Astrocyte (in vitro differentiated cells and primary cell): ENCODE results near the gene LMX1A. TPM values are rescaled to one million over a fixed set of nuclear protein-coding genes. Genes with fewer than 3 reads are reported as not detected.
A peak's percentile ranks its signal among the peaks of the same experiment; 100 is the strongest.

Experiments
- DNase-seq: peaks from one replicate; pipeline ENCODE4 v3.0.0-alpha.2; 2010; ENCODE audit warnings: low read depth
- FAIRE-seq: peaks from 2 replicates; lab custom pipeline; 2011; peaks lifted over from hg19 to GRCh38; lab: Jason Lieb, UNC
- H2AFZ ChIP-seq: 2 replicates; pipeline ENCODE4 v1.6.0; 2012; ENCODE audit warnings: low read depth, low read length, inconsistent platforms
- H3K27ac ChIP-seq: 2 replicates; pipeline ENCODE4 v1.5.1; 2011; ENCODE audit warnings: low read depth, low read length, inconsistent platforms
- H3K27me3 ChIP-seq: 2 replicates; pipeline ENCODE4 v1.6.0; 2011; ENCODE audit warnings: low read length, inconsistent platforms; ENCODE audit not compliant: insufficient read depth
- H3K36me3 ChIP-seq: 2 replicates; pipeline ENCODE4 v1.5.1; 2011; ENCODE audit warnings: low read length, inconsistent platforms; ENCODE audit not compliant: insufficient read depth
- H3K4me1 ChIP-seq: 2 replicates; pipeline ENCODE4 v1.5.1; 2011; ENCODE audit warnings: low read length, inconsistent platforms; ENCODE audit not compliant: insufficient read depth
- H3K4me2 ChIP-seq: 2 replicates; pipeline ENCODE4 v1.6.0; 2012; ENCODE audit warnings: low read length, inconsistent platforms
- H3K4me3 ChIP-seq: 2 replicates; pipeline ENCODE4 v1.5.1; 2011; ENCODE audit warnings: low read depth, mild to moderate bottlenecking, low read length, inconsistent platforms; ENCODE audit not compliant: insufficient read depth
- H3K79me2 ChIP-seq: 2 replicates; pipeline ENCODE4 v1.6.0; 2012; ENCODE audit warnings: mild to moderate bottlenecking, low read length, inconsistent platforms; ENCODE audit not compliant: insufficient read depth
- H3K9ac ChIP-seq: 2 replicates; pipeline ENCODE4 v1.6.0; 2012; ENCODE audit warnings: mild to moderate bottlenecking, low read length, inconsistent platforms
- H3K9me3 ChIP-seq: 2 replicates; pipeline ENCODE4 v1.5.1; 2012; ENCODE audit warnings: low read depth, mild to moderate bottlenecking, low read length, inconsistent platforms; ENCODE audit not compliant: insufficient read depth
- H4K20me1 ChIP-seq: 2 replicates; pipeline ENCODE4 v1.6.0; 2012; ENCODE audit warnings: low read length, inconsistent platforms; ENCODE audit not compliant: insufficient read depth
- H3K27ac Mint-ChIP-seq: one replicate; pipeline ENCODE4 v1.8.0; 2021; ENCODE audit warnings: mild to moderate bottlenecking, mixed read lengths; ENCODE audit not compliant: unreplicated experiment
- H3K27me3 Mint-ChIP-seq: one replicate; pipeline ENCODE4 v1.8.0; 2021; ENCODE audit warnings: low read depth, mixed read lengths; ENCODE audit not compliant: unreplicated experiment
- H3K36me3 Mint-ChIP-seq: one replicate; pipeline ENCODE4 v1.8.0; 2021; ENCODE audit warnings: low read depth, mixed read lengths; ENCODE audit not compliant: unreplicated experiment
- H3K4me1 Mint-ChIP-seq: one replicate; pipeline ENCODE4 v1.8.0; 2021; ENCODE audit warnings: low read depth, mixed read lengths; ENCODE audit not compliant: unreplicated experiment
- H3K4me3 Mint-ChIP-seq: one replicate; pipeline ENCODE4 v1.8.0; 2021; ENCODE audit warnings: mild to moderate bottlenecking, moderate library complexity, mixed read lengths; ENCODE audit not compliant: unreplicated experiment
- H3K9me3 Mint-ChIP-seq: one replicate; pipeline ENCODE4 v1.8.0; 2021; ENCODE audit warnings: mild to moderate bottlenecking, mixed read lengths; ENCODE audit not compliant: unreplicated experiment
- CTCF ChIP-seq: IDR thresholded peaks from 2 replicates; pipeline ENCODE4 v1.5.1; 2011; ENCODE audit warnings: low read depth, mild to moderate bottlenecking, inconsistent platforms, low read length, moderate library complexity; ENCODE audit not compliant: insufficient read depth
- EZH2 ChIP-seq: IDR thresholded peaks from 2 replicates; pipeline ENCODE4 v1.6.1; 2012; ENCODE audit warnings: mild to moderate bottlenecking, low read length, inconsistent platforms; ENCODE audit not compliant: insufficient read depth
- total RNA-seq: library from RNA; stranded (reverse); gene quantifications from 2 replicates; pipeline ENCODE4 v1.2.1, GENCODE V29; 2021

The LMX1A gene
- total RNA-seq, 1 donor from 2014 or later, result not detected

GRCh38 chr1:165365341-165365740 is 8.8 kb upstream of the LMX1A start:
- no peak overlapping the region for H3K27ac Mint-ChIP-seq
- Histone ChIP-seq H3K4me1 (no peaks in the 10 kb centered on the region), H4K20me1 (peaks cover 3% of the 10 kb centered on the region), H2AFZ (no peak overlapping the region), H3K9me3 (no peaks in the 10 kb centered on the region), H3K4me3 (no peak overlapping the region), H3K27ac (no peak overlapping the region), H3K9ac (no peak overlapping the region), H3K36me3 (no peaks in the 10 kb centered on the region), H3K27me3 (peaks cover 11% of the 10 kb centered on the region), H3K79me2 (no peaks in the 10 kb centered on the region), H3K4me2 (no peak overlapping the region)
- no peaks in the 10 kb centered on the region for H3K36me3 Mint-ChIP-seq
- no peak overlapping the region for H3K4me3 Mint-ChIP-seq
- peaks cover 2% of the 10 kb centered on the region for H3K9me3 Mint-ChIP-seq
- FAIRE-seq (no peak), DNase-seq (no peak)
- no peaks in the 10 kb centered on the region for H3K4me1 Mint-ChIP-seq
- TF ChIP-seq CTCF, result no peak
- no peak for TF ChIP-seq EZH2
- peaks cover 86% of the 10 kb centered on the region for H3K27me3 Mint-ChIP-seq

GRCh38 chr1:165364568-165365133 is 8.1 kb upstream of the LMX1A start:
- no peak for TF ChIP-seq CTCF
- no peak for TF ChIP-seq EZH2
- Histone ChIP-seq H3K79me2 (no peaks in the 10 kb centered on the region), H3K27ac (no peak overlapping the region), H3K4me3 (no peak overlapping the region), H3K27me3 (peaks cover 14% of the 10 kb centered on the region), H3K4me1 (no peaks in the 10 kb centered on the region), H3K4me2 (no peak overlapping the region), H3K9ac (no peak overlapping the region), H4K20me1 (peaks cover 3% of the 10 kb centered on the region), H2AFZ (no peak overlapping the region), H3K36me3 (no peaks in the 10 kb centered on the region), H3K9me3 (no peaks in the 10 kb centered on the region)
- no peak overlapping the region for H3K4me3 Mint-ChIP-seq
- DNase-seq, result no peak
- H3K27me3 Mint-ChIP-seq, result peaks cover 86% of the 10 kb centered on the region
- no peaks in the 10 kb centered on the region for H3K4me1 Mint-ChIP-seq
- FAIRE-seq, result no peak
- peaks cover 2% of the 10 kb centered on the region for H3K9me3 Mint-ChIP-seq
- H3K36me3 Mint-ChIP-seq, result no peaks in the 10 kb centered on the region
- no peak overlapping the region for H3K27ac Mint-ChIP-seq

- FAIRE-seq (no peak), DNase-seq (no peak)
- Mint-ChIP-seq H3K27me3 (peaks cover 89% of the 10 kb centered on the region), H3K4me1 (peaks cover 8% of the 10 kb centered on the region), H3K9me3 (peaks cover 6% of the 10 kb centered on the region), H3K36me3 (no peaks in the 10 kb centered on the region), H3K27ac (peak overlapping the region; percentile 58), H3K4me3 (no peak overlapping the region)
- Histone ChIP-seq H3K4me3 (no peak overlapping the region), H3K4me2 (no peak overlapping the region), H3K27ac (no peak overlapping the region), H3K9me3 (no peaks in the 10 kb centered on the region), H3K4me1 (no peaks in the 10 kb centered on the region), H2AFZ (no peak overlapping the region), H3K79me2 (no peaks in the 10 kb centered on the region), H3K9ac (no peak overlapping the region), H4K20me1 (no peaks in the 10 kb centered on the region), H3K36me3 (no peaks in the 10 kb centered on the region), H3K27me3 (peaks cover 68% of the 10 kb centered on the region)
- TF ChIP-seq CTCF (no peak), EZH2 (no peak)
Observed at GRCh38 chr1:165356876-165357275, 361 bp upstream of the LMX1A start.
